ENCODE measurements around the gene FBXO2. TPM values are rescaled to one million over a fixed set of nuclear protein-coding genes. Genes with fewer than 3 reads are reported as not detected.
"Not testable (repeated sequence)": the region's sequence is repeated elsewhere in the genome, so short reads cannot be mapped to it uniquely, and the experiment has no call there.

The FBXO2 gene
- total RNA-seq, 1 donor from 2014 or later = 0.61 TPM

GRCh38 chr1:11643782-11644181 is 10.4 kb downstream of the FBXO2 start:
- Mint-ChIP-seq H3K9me3 (no peaks in the 10 kb centered on the region), H3K36me3 (ENCODE audit: low read depth) (no peaks in the 10 kb centered on the region), H3K27me3 (ENCODE audit: low read depth) (peaks cover 36% of the 10 kb centered on the region), H3K27ac (ENCODE audit: unreplicated experiment) (no peak overlapping the region), H3K4me1 (no peaks in the 10 kb centered on the region), H3K4me3 (no peak overlapping the region)
- no peak for DNase-seq (ENCODE audit: low read depth, low spot score)
- TF ChIP-seq CTCF (conservative IDR thresholded peaks at IDR 0.05) = no peak

- not testable (repeated sequence) for H3K4me3 Mint-ChIP-seq
These were observed 11.7 kb downstream of the FBXO2 start for GRCh38 chr1:11642418-11643017.

GRCh38 chr1:11641776-11642305 is 12.4 kb downstream of the FBXO2 start:
- no peak for DNase-seq (ENCODE audit: low read depth, low spot score)
- Mint-ChIP-seq H3K27ac (ENCODE audit: unreplicated experiment) (no peak overlapping the region), H3K4me3 (no peak overlapping the region), H3K36me3 (ENCODE audit: low read depth) (no peaks in the 10 kb centered on the region), H3K27me3 (ENCODE audit: low read depth) (peaks cover 28% of the 10 kb centered on the region), H3K4me1 (no peaks in the 10 kb centered on the region), H3K9me3 (no peaks in the 10 kb centered on the region)
- TF ChIP-seq CTCF (conservative IDR thresholded peaks at IDR 0.05) = no peak

More at GRCh38 chr1:11642418-11643017, 11.7 kb downstream of the FBXO2 start:
- H3K36me3 Mint-ChIP-seq (ENCODE audit: low read depth); H3K4me1 Mint-ChIP-seq; H3K9me3 Mint-ChIP-seq; H3K27ac Mint-ChIP-seq (ENCODE audit: unreplicated experiment): not testable (repeated sequence)
- TF ChIP-seq CTCF (conservative IDR thresholded peaks at IDR 0.05) = peak; percentile 97
- peaks cover 29% of the 10 kb centered on the region for H3K27me3 Mint-ChIP-seq (ENCODE audit: low read depth)
- peak; percentile 81 for DNase-seq (ENCODE audit: low read depth, low spot score)

- Mint-ChIP-seq H3K4me1 (no peaks in the 10 kb centered on the region), H3K9me3 (no peaks in the 10 kb centered on the region), H3K4me3 (no peak overlapping the region), H3K27ac (ENCODE audit: unreplicated experiment) (no peak overlapping the region), H3K36me3 (ENCODE audit: low read depth) (no peaks in the 10 kb centered on the region), H3K27me3 (ENCODE audit: low read depth) (peaks cover 32% of the 10 kb centered on the region)
- no peak for DNase-seq (ENCODE audit: low read depth, low spot score)
- no peak for TF ChIP-seq CTCF (conservative IDR thresholded peaks at IDR 0.05)
These were observed 13.3 kb downstream of the FBXO2 start for GRCh38 chr1:11640944-11641343.

GRCh38 chr1:11640101-11640500 is 14.1 kb downstream of the FBXO2 start:
- Mint-ChIP-seq H3K27ac (ENCODE audit: unreplicated experiment) (no peak overlapping the region), H3K9me3 (no peaks in the 10 kb centered on the region), H3K4me1 (no peaks in the 10 kb centered on the region), H3K27me3 (ENCODE audit: low read depth) (peaks cover 32% of the 10 kb centered on the region), H3K36me3 (ENCODE audit: low read depth) (no peaks in the 10 kb centered on the region), H3K4me3 (no peak overlapping the region)
- DNase-seq (ENCODE audit: low read depth, low spot score) = no peak
- TF ChIP-seq CTCF (conservative IDR thresholded peaks at IDR 0.05) = no peak

All from neural crest cell (in vitro differentiated cells).